HepG2 (cell line): ENCODE results near the gene CTF1. TPM values are rescaled to one million over a fixed set of nuclear protein-coding genes. Genes with fewer than 3 reads are reported as not detected.
A peak's percentile ranks its signal among the peaks of the same experiment; 100 is the strongest.

Experiments used
- AGO1 ChIP-seq: fragments of 200-400 bp; formaldehyde crosslinking; IDR thresholded peaks from 2 replicates; pipeline ENCODE4 v1.6.1; 2017; ENCODE audit warnings: mild to moderate bottlenecking, low read depth, low read length, moderate library complexity; ENCODE audit not compliant: poor library complexity, severe bottlenecking
- CBX1 ChIP-seq: IDR thresholded peaks from one replicate; pipeline ENCODE4 v1.6.1; 2016; ENCODE audit warnings: antibody characterized with exemption, low read depth
- CHCHD3 ChIP-seq: sonication (generic); formaldehyde crosslinking; IDR thresholded peaks from 2 replicates; pipeline ENCODE4 v1.8.0; 2022; ENCODE audit warnings: mild to moderate bottlenecking, missing genetic modification reagents, moderate library complexity
- FLYWCH1 ChIP-seq: sonication (generic); formaldehyde crosslinking; IDR thresholded peaks from 2 replicates; pipeline ENCODE4 v1.8.1; 2023; ENCODE audit warnings: mild to moderate bottlenecking, missing genetic modification reagents
- GPBP1L1 ChIP-seq: sonication (generic); formaldehyde crosslinking; IDR thresholded peaks from 2 replicates; pipeline ENCODE4 v1.5.0; 2020; ENCODE audit warnings: mild to moderate bottlenecking, missing genetic modification reagents
- HNRNPUL1 ChIP-seq: fragments of 200-400 bp; formaldehyde crosslinking; IDR thresholded peaks from 2 replicates; pipeline ENCODE4 v1.6.1; 2017; ENCODE audit warnings: low read depth, mild to moderate bottlenecking, low read length, moderate library complexity
- HOXA3 ChIP-seq: sonication (generic); formaldehyde crosslinking; IDR thresholded peaks from 2 replicates; pipeline ENCODE4 v1.5.0; 2020; ENCODE audit warnings: missing genetic modification reagents
- KDM1A ChIP-seq: IDR thresholded peaks from 2 replicates; pipeline ENCODE4 v1.6.1; 2016; ENCODE audit warnings: missing compliant biosample characterization
- NPAS2 ChIP-seq: sonication (generic); formaldehyde crosslinking; IDR thresholded peaks from 2 replicates; pipeline ENCODE4 v1.8.0; 2022; ENCODE audit warnings: mild to moderate bottlenecking, missing genetic modification reagents, borderline replicate concordance
- SNAPC2 ChIP-seq: sonication (generic); formaldehyde crosslinking; IDR thresholded peaks from 2 replicates; pipeline ENCODE4 v1.8.1; 2022; ENCODE audit warnings: mild to moderate bottlenecking, missing genetic modification reagents
- SUZ12 ChIP-seq: fragments of 150-350 bp; IDR thresholded peaks from 2 replicates; pipeline ENCODE4 v1.6.1; 2014; ENCODE audit warnings: low read depth, low read length
- TAF15 ChIP-seq: fragments of 200-400 bp; formaldehyde crosslinking; IDR thresholded peaks from one replicate; pipeline ENCODE4 v1.6.1; 2018; ENCODE audit warnings: mild to moderate bottlenecking, low read depth, low read length; ENCODE audit not compliant: poor library complexity, severe bottlenecking
- YY1 ChIP-seq: IDR thresholded peaks from 2 replicates; pipeline ENCODE4 v1.6.1; 2011; ENCODE audit warnings: low read length, low read depth, moderate library complexity, mild to moderate bottlenecking; ENCODE audit not compliant: insufficient read depth, insufficient replicate concordance
- ZBTB25 ChIP-seq: IDR thresholded peaks from 2 replicates; pipeline ENCODE4 v1.6.1; 2018; ENCODE audit warnings: missing genetic modification reagents
- ZFP90 ChIP-seq: sonication (generic); formaldehyde crosslinking; IDR thresholded peaks from 2 replicates; pipeline ENCODE4 v1.8.0; 2022; ENCODE audit warnings: missing genetic modification reagents, mild to moderate bottlenecking, inconsistent platforms, borderline replicate concordance
- ZNF275 ChIP-seq: sonication (generic); formaldehyde crosslinking; IDR thresholded peaks from 2 replicates; pipeline ENCODE4 v1.8.0; 2022; ENCODE audit warnings: missing genetic modification reagents, mild to moderate bottlenecking, inconsistent platforms, borderline replicate concordance
- ZNF317 ChIP-seq: sonication (generic); formaldehyde crosslinking; IDR thresholded peaks from 2 replicates; pipeline ENCODE4 v1.5.0; 2020; ENCODE audit warnings: mild to moderate bottlenecking, missing genetic modification reagents
- ZNF329 ChIP-seq: sonication (generic); formaldehyde crosslinking; IDR thresholded peaks from 2 replicates; pipeline ENCODE4 v1.9.0; 2021; ENCODE audit warnings: low read depth, mild to moderate bottlenecking, missing genetic modification reagents
- ZNF337 ChIP-seq: sonication (generic); formaldehyde crosslinking; IDR thresholded peaks from 2 replicates; pipeline ENCODE4 v1.5.1; 2020; ENCODE audit warnings: missing genetic modification reagents, low read depth, mild to moderate bottlenecking, borderline replicate concordance
- ZNF430 ChIP-seq: sonication (generic); formaldehyde crosslinking; IDR thresholded peaks from 2 replicates; pipeline ENCODE4 v1.9.0; 2021; ENCODE audit warnings: mild to moderate bottlenecking, missing genetic modification reagents
- ZNF580 ChIP-seq: IDR thresholded peaks from 2 replicates; pipeline ENCODE4 v1.6.1; 2016; ENCODE audit warnings: low read depth, borderline replicate concordance
- ZNF614 ChIP-seq: IDR thresholded peaks from 2 replicates; pipeline ENCODE4 v1.6.1; 2018; ENCODE audit warnings: missing biosample characterization, missing genetic modification reagents, inconsistent platforms, borderline replicate concordance
- ZNF776 ChIP-seq: sonication (generic); formaldehyde crosslinking; IDR thresholded peaks from 2 replicates; pipeline ENCODE4 v1.4.0; 2020; ENCODE audit warnings: mild to moderate bottlenecking, missing genetic modification reagents
- polyA plus RNA-seq, 8 experiments: library from polyadenylated mRNA; depleted of rRNA in 3 of 8; stranded (reverse) in 7 of 8; unstranded in 1 of 8; fragments of >200 nt; fragmentation: Illumina TruSeq in 4 of 8; extraction: Trizol in 4 of 8; gene quantifications; 2 replicates each; pipeline versions ENCODE4 v1.2.1 to v1.2.3, GENCODE V29; 2011 to 2016; ENCODE audit warnings: low read depth in 4 of 8, missing spikeins in 1 of 8, mixed read lengths in 1 of 8; ENCODE audit not compliant: insufficient read depth in 1 of 8
- total RNA-seq, 5 experiments: library from RNA; depleted of rRNA; stranded (reverse); fragments of >200 nt; fragmentation: Illumina TruSeq; extraction: Trizol; gene quantifications; 2 replicates each; pipeline ENCODE4 v1.2.3, GENCODE V29; 2016; ENCODE audit warnings: low read depth in 1 of 5
- TF ChIP-seq, protein P1 (sequence below): sonication (generic); formaldehyde crosslinking; IDR thresholded peaks from 2 replicates; pipeline ENCODE4 v1.4.0; 2020; ENCODE audit warnings: mild to moderate bottlenecking, missing genetic modification reagents

The CTF1 gene
- total and polyA plus RNA-seq, 2 of the 13 experiments (the other 11 are each of a cell fraction or from before 2014, with no cell fraction given), result 0.13 to 1.8 TPM

DNA sequence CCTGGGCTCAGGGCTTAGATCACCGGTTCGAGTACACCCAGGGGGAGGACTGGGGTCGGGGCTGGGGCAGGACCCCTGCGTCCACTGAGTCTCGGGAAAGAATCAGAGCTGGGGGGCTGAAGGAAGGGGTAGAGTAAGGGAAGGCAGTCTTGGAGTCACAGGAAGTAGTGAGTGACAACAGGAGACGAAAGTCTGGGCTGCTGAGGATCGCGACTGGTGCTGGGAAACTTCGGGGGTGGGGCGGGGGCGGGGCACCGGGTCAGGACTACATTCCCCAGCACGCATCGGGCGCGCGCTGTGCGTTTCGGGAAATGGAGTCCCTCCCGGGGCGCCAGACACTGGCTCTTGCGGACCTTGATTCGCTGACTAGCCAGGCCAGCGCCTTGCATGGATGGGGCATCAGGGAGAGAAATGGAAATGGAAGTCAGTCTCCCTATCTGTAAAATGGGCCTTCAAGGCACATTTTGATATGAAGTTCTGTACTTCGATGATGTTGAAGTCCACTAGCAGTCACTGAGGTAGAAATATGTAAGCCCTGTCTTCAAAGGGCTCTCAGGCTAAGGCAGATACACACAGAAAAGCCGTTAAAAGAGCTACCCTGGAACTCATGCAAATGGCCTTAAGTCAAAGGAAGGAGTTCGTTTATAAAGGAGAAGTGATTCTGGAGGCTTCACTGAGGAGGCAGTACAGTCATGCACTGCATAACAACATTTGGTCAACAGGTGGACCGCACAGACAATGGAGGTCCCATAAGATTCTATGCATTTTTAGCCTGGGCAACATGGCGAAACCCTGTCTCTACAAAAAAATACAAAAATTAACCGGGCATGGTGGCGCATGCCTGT is 697 bp downstream of the CTF1 start (continued):
- no peak for TF ChIP-seq ZNF337 (CRISPR knock-in tag)
- TF ChIP-seq ZNF275 (CRISPR knock-in tag), result no peak
- no peak for TF ChIP-seq ZNF329
- TF ChIP-seq CBX1, result peak; percentile 42
- peak; percentile 65; the same call in 1 of the 2 replicates for TF ChIP-seq ZNF317 (CRISPR knock-in tag)
- no peak for TF ChIP-seq ZFP90 (CRISPR knock-in tag)
- TF ChIP-seq ZNF614, result no peak
- TF ChIP-seq NPAS2 (CRISPR knock-in tag), result no peak
- TF ChIP-seq HOXA3 (CRISPR knock-in tag), result peak; percentile 75
- TF ChIP-seq HNRNPUL1, result no peak
- no peak for TF ChIP-seq ZBTB25 (CRISPR knock-in tag)
- TF ChIP-seq SNAPC2 (CRISPR knock-in tag), result no peak
- TF ChIP-seq AGO1, result no peak
- no peak for TF ChIP-seq FLYWCH1 (CRISPR knock-in tag)
- TF ChIP-seq ZNF430 (CRISPR knock-in tag), result peak; percentile 52
- no peak for TF ChIP-seq CHCHD3 (CRISPR knock-in tag)
- TF ChIP-seq ZNF580 (CRISPR knock-in tag), result 0 out of 2 replicates have a peak, but pooled peaks have one; percentile 30
- 0 out of 2 replicates have a peak, but pooled peaks have one; percentile 27 for TF ChIP-seq ZNF776
- TF ChIP-seq GPBP1L1 (CRISPR knock-in tag), result no peak
- peak; percentile 92 for TF ChIP-seq KDM1A (CRISPR knock-in tag)
- TF ChIP-seq, protein P1, sequence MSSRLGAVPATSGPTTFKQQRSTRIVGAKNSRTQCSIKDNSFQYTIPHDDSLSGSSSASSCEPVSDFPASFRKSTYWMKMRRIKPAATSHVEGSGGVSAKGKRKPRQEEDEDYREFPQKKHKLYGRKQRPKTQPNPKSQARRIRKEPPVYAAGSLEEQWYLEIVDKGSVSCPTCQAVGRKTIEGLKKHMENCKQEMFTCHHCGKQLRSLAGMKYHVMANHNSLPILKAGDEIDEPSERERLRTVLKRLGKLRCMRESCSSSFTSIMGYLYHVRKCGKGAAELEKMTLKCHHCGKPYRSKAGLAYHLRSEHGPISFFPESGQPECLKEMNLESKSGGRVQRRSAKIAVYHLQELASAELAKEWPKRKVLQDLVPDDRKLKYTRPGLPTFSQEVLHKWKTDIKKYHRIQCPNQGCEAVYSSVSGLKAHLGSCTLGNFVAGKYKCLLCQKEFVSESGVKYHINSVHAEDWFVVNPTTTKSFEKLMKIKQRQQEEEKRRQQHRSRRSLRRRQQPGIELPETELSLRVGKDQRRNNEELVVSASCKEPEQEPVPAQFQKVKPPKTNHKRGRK (CRISPR knock-in tag), result no peak
- peak; percentile 78 for TF ChIP-seq YY1
- no peak for TF ChIP-seq TAF15
- TF ChIP-seq SUZ12, result peak; percentile 95
